EH (cell line): Measurements from ENCODE around the gene CCNL2.
A peak's percentile ranks its signal among the peaks of the same experiment; 100 is the strongest.

ENCODE experiments used
- DNase-seq: peaks from one replicate; pipeline ENCODE4 v3.0.0-alpha.2; 2015; ENCODE audit warnings: low read depth

The CCNL2 gene

GRCh38 chr1:1355416-1355815, 43.7 kb downstream of the CCNL2 start:
- peak; percentile 61 for DNase-seq

GRCh38 chr1:1354271-1355247, 44.6 kb downstream of the CCNL2 start:
- no peak for DNase-seq

- no peak for DNase-seq
Observed at GRCh38 chr1:1353389-1354151, 45.6 kb downstream of the CCNL2 start.

GRCh38 chr1:1352786-1353388, 46.2 kb downstream of the CCNL2 start:
- no peak for DNase-seq

GRCh38 chr1:1351511-1352427, 47.4 kb downstream of the CCNL2 start:
- peak; percentile 61 for DNase-seq

- DNase-seq: peak; percentile 80
Observed at GRCh38 chr1:1349256-1350012, 49.7 kb downstream of the CCNL2 start, which contains the start of gene DVL1. DVL1 (minus strand) TSS chr1:1349418; CDS start chr1:1349065, 353 bp downstream.

- DNase-seq: peak; percentile 47
Observed at GRCh38 chr1:1348420-1349255, 50.5 kb downstream of the CCNL2 start.

GRCh38 chr1:1347663-1348419, 51.3 kb downstream of the CCNL2 start:
- DNase-seq: peak; percentile 66

GRCh38 chr1:1347026-1347595, 52.0 kb downstream of the CCNL2 start:
- DNase-seq: no peak

- DNase-seq: no peak
Observed at GRCh38 chr1:1346501-1346890, 52.6 kb downstream of the CCNL2 start.

GRCh38 chr1:1345860-1346500, 53.2 kb downstream of the CCNL2 start:
- DNase-seq: no peak

- DNase-seq: peak; percentile 26
Observed at GRCh38 chr1:1345384-1345783, 53.8 kb downstream of the CCNL2 start.

GRCh38 chr1:1344655-1345361, 54.3 kb downstream of the CCNL2 start:
- peak; percentile 87 for DNase-seq

- no peak for DNase-seq
Observed at GRCh38 chr1:1343811-1344421, 55.2 kb downstream of the CCNL2 start.

- DNase-seq: no peak
Observed at GRCh38 chr1:1342584-1343115, 56.5 kb downstream of the CCNL2 start.

GRCh38 chr1:1342061-1342562, 57.0 kb downstream of the CCNL2 start:
- DNase-seq: no peak
